H7 (cell line): ENCODE results near the gene IPO9. TPM values are rescaled to one million over a fixed set of nuclear protein-coding genes. Genes with fewer than 3 reads are reported as not detected.

Experiments
- total RNA-seq: library from RNA; depleted of rRNA; stranded (reverse); fragments of >200 nt; shearing (Covaris generic); gene quantifications from 2 replicates; pipeline ENCODE4 v1.2.3, GENCODE V29; 2014; rRNA removed

The IPO9 gene
- total RNA-seq, 1 experiment from 2014 or later: 57.6 TPM

Other genes starting within 250 kb of the IPO9 start
- 3.7 and 6.1 TPM in 2 replicates for gene SHISA4, start 59.7 kb downstream of the IPO9 start, total RNA-seq
- gene LMOD1, start 117.4 kb downstream of the IPO9 start, total RNA-seq: 0.42 and 0.48 TPM in 2 replicates
- gene TIMM17A, start 126.3 kb downstream of the IPO9 start, total RNA-seq: 74.6 and 75.6 TPM in 2 replicates
- 129 and 136 TPM in 2 replicates for gene RNPEP, start 153.5 kb downstream of the IPO9 start, total RNA-seq
- 3.6 and 6.9 TPM in 2 replicates for gene ELF3, start 181.4 kb downstream of the IPO9 start, total RNA-seq